IMR-90 (cell line): ENCODE results near the gene C5AR2. TPM values are rescaled to one million over a fixed set of nuclear protein-coding genes. Genes with fewer than 3 reads are reported as not detected.

Experiments used
- ATAC-seq: fragments of 200-7000 bp; cut with Tn5 transposase; 2 replicates; pipeline ENCODE4 v1.9.1; 2020; ENCODE audit warnings: low read depth, mild to moderate bottlenecking, moderate library complexity
- BruUV-seq: library from RNA; stranded (reverse); fragments of 400-500 nt; replicated peaks from 2 replicates; lab custom pipeline; 2021; lab: Mats Ljungman, UMichigan
- CTCF ChIA-PET: fragments of 300-600 bp; formaldehyde crosslinking; extraction: SDS; loops from one replicate; lab custom pipeline; 2021; ENCODE audit warnings: antibody characterized with exemption; lab: Yijun Ruan, JAX
- POLR2A ChIA-PET: fragments of 300-600 bp; sonication (Branson Sonifier 250); formaldehyde crosslinking; loops from one replicate; lab custom pipeline; 2022; ENCODE audit warnings: antibody characterized with exemption; ENCODE audit not compliant: unreplicated experiment; lab: Charles Lee
- DNase-seq: peaks from one replicate; pipeline ENCODE4 v3.0.0; 2013
- H2AFZ ChIP-seq: replicated peaks from 2 replicates; pipeline ENCODE3; 2013; ENCODE audit warnings: low read length, mild to moderate bottlenecking; ENCODE audit not compliant: poor library complexity
- H2AK5ac ChIP-seq: 2 replicates; pipeline ENCODE4 v1.6.1; 2013; ENCODE audit warnings: low read depth, low read length, inconsistent platforms
- H2AK9ac ChIP-seq: replicated peaks from 2 replicates; pipeline ENCODE3; 2013; ENCODE audit warnings: mild to moderate bottlenecking, low read depth, low read length, moderate library complexity; ENCODE audit not compliant: poor library complexity
- H2BK120ac ChIP-seq: 2 replicates; pipeline ENCODE4 v1.6.1; 2013; ENCODE audit warnings: low read depth, low read length, inconsistent platforms
- H2BK15ac ChIP-seq: 3 replicates; pipeline ENCODE4 v1.6.1; 2013; ENCODE audit warnings: low read depth, low read length, inconsistent platforms
- H2BK20ac ChIP-seq: 2 replicates; pipeline ENCODE4 v1.6.1; 2013; ENCODE audit warnings: low read depth, mild to moderate bottlenecking, inconsistent platforms, low read length, moderate library complexity
- H2BK5ac ChIP-seq: 2 replicates; pipeline ENCODE4 v1.6.1; 2013; ENCODE audit warnings: mild to moderate bottlenecking, low read depth, low read length, inconsistent platforms; ENCODE audit not compliant: poor library complexity, severe bottlenecking
- H3K14ac ChIP-seq: replicated peaks from 2 replicates; pipeline ENCODE4 v1.6.1; 2013; ENCODE audit warnings: low read depth, low read length, inconsistent platforms
- H3K18ac ChIP-seq: 2 replicates; pipeline ENCODE4 v1.6.1; 2013; ENCODE audit warnings: low read depth, low read length, control low read depth
- H3K23ac ChIP-seq: 2 replicates; pipeline ENCODE4 v1.6.1; 2013; ENCODE audit warnings: low read depth, low read length, inconsistent platforms
- H3K27ac ChIP-seq: 2 replicates; pipeline ENCODE4 v1.5.1; 2013; ENCODE audit warnings: mild to moderate bottlenecking, control low read depth, low read length; ENCODE audit not compliant: insufficient read depth
- H3K27me3 ChIP-seq: 2 replicates; pipeline ENCODE4 v1.6.1; 2013; ENCODE audit warnings: low read length; ENCODE audit not compliant: control insufficient read depth, insufficient read depth
- H3K36me3 ChIP-seq: 2 replicates; pipeline ENCODE4 v1.6.1; 2013; ENCODE audit warnings: low read length, mixed read lengths; ENCODE audit not compliant: control insufficient read depth, insufficient read depth
- H3K4ac ChIP-seq: 2 replicates; pipeline ENCODE4 v1.6.1; 2013; ENCODE audit warnings: low read depth, low read length, inconsistent platforms
- H3K4me1 ChIP-seq: 2 replicates; pipeline ENCODE4 v1.6.1; 2013; ENCODE audit warnings: low read length, mixed read lengths; ENCODE audit not compliant: control insufficient read depth, insufficient read depth
- H3K4me2 ChIP-seq: 2 replicates; pipeline ENCODE4 v1.6.1; 2013; ENCODE audit warnings: low read depth, mild to moderate bottlenecking, control low read depth, low read length, moderate library complexity
- H3K4me3 ChIP-seq: 2 replicates; pipeline ENCODE4 v1.5.1; 2013; ENCODE audit warnings: low read depth, mild to moderate bottlenecking, control low read depth, low read length, moderate library complexity; ENCODE audit not compliant: insufficient read depth
- H3K56ac ChIP-seq: 2 replicates; pipeline ENCODE4 v1.6.1; 2013; ENCODE audit warnings: low read length, inconsistent platforms; ENCODE audit not compliant: insufficient read depth; ENCODE audit errors: extremely low read depth
- H3K79me1 ChIP-seq, 2 experiments: 2 replicates each; pipeline ENCODE4 v1.6.1; 2013; ENCODE audit warnings: low read length in 2 of 2, inconsistent platforms in 1 of 2, low read depth in 1 of 2
- H3K9ac ChIP-seq: 2 replicates; pipeline ENCODE4 v1.6.1; 2013; ENCODE audit warnings: low read depth, low read length, control low read depth
- H3K9me1 ChIP-seq: 2 replicates; pipeline ENCODE4 v1.6.1; 2013; ENCODE audit warnings: low read length, inconsistent platforms; ENCODE audit not compliant: insufficient read depth
- H3K9me3 ChIP-seq: 2 replicates; pipeline ENCODE4 v1.6.1; 2013; ENCODE audit warnings: low read length; ENCODE audit not compliant: control insufficient read depth, insufficient read depth
- H4K20me1 ChIP-seq: 2 replicates; pipeline ENCODE4 v1.6.1; 2013; ENCODE audit warnings: low read length, inconsistent platforms; ENCODE audit not compliant: insufficient read depth
- H4K5ac ChIP-seq: 2 replicates; pipeline ENCODE4 v1.6.1; 2013; ENCODE audit warnings: mild to moderate bottlenecking, low read depth, low read length, control low read depth
- H4K8ac ChIP-seq, 2 experiments: 2 replicates each; pipeline ENCODE4 v1.6.1; 2013; ENCODE audit warnings: low read depth in 2 of 2, low read length in 2 of 2, control low read depth in 1 of 2, inconsistent platforms in 1 of 2
- H4K91ac ChIP-seq: 2 replicates; pipeline ENCODE4 v1.6.1; 2013; ENCODE audit warnings: low read depth, low read length, inconsistent platforms; ENCODE audit not compliant: insufficient read depth
- BHLHE40 ChIP-seq: fragments of 150-350 bp; IDR thresholded peaks from 2 replicates; pipeline ENCODE4 v1.6.1; 2016; ENCODE audit warnings: mild to moderate bottlenecking, low read depth, low read length
- CEBPB ChIP-seq: IDR thresholded peaks from 2 replicates; pipeline ENCODE4 v1.6.1; 2012; ENCODE audit warnings: low read depth, low read length, improper control_type of control experiment
- CHD1 ChIP-seq: IDR thresholded peaks from 2 replicates; pipeline ENCODE4 v1.6.1; 2012; ENCODE audit warnings: low read depth, low read length, improper control_type of control experiment
- CTCF ChIP-seq: conservative IDR thresholded peaks from 2 replicates; pipeline ENCODE4 v1.5.1; 2012; ENCODE audit warnings: mild to moderate bottlenecking, low read depth, low read length, improper control_type of control experiment
- ELK1 ChIP-seq: fragments of 150-350 bp; IDR thresholded peaks from 2 replicates; pipeline ENCODE4 v1.6.1; 2016; ENCODE audit warnings: low read depth, mild to moderate bottlenecking, low read length, moderate library complexity, borderline replicate concordance
- MAFK ChIP-seq: IDR thresholded peaks from 2 replicates; pipeline ENCODE4 v1.6.1; 2012; ENCODE audit warnings: low read depth, low read length, improper control_type of control experiment
- MAZ ChIP-seq: IDR thresholded peaks from 2 replicates; pipeline ENCODE4 v1.6.1; 2012; ENCODE audit warnings: low read depth, mild to moderate bottlenecking, low read length, improper control_type of control experiment, moderate library complexity, borderline replicate concordance
- RAD21 ChIP-seq: IDR thresholded peaks from 2 replicates; pipeline ENCODE4 v1.6.1; 2012; ENCODE audit warnings: low read length, improper control_type of control experiment
- SMC3 ChIP-seq: fragments of 150-350 bp; IDR thresholded peaks from 2 replicates; pipeline ENCODE4 v1.6.1; 2016; ENCODE audit warnings: low read depth, mild to moderate bottlenecking, antibody characterized with exemption, low read length, moderate library complexity
- USF2 ChIP-seq: fragments of 150-350 bp; IDR thresholded peaks from 2 replicates; pipeline ENCODE4 v1.6.1; 2017; ENCODE audit warnings: mild to moderate bottlenecking, antibody characterized with exemption, low read length, low read depth
- WGBS, 2 experiments: methylation state at CpG; one replicate each; pipeline versions ENCODE4 v1.1.5 to v1.1.7; 2013; ENCODE audit warnings: missing lambda C conversion rate in 2 of 2; ENCODE audit not compliant: insufficient read length in 1 of 2; ENCODE audit errors: extremely low coverage in 2 of 2; 5-methylcytosine and 5-hydroxymethylcytosine counted together
- dilution Hi-C: fragments of 300-500 bp; cut with HindIII; formaldehyde crosslinking; loops from one replicate; pipeline ENCODE4 v1.14.3; 2018; ENCODE audit warnings: low sequenced_read_pairs; ENCODE audit not compliant: unreplicated experiment
- in situ Hi-C: fragments of 300-500 bp; cut with MboI; formaldehyde crosslinking; loops from 3 replicates; pipeline ENCODE4 v1.14.3; 2019; ENCODE audit warnings: low sequenced_read_pairs, inconsistent platforms, mixed read lengths
- intact Hi-C: fragments of 100-400 bp; cut with micrococcal nuclease; formaldehyde crosslinking; loops from 2 replicates; pipeline ENCODE4 v1.10.0; 2022
- polyA plus RNA-seq, 3 experiments: library from polyadenylated mRNA; depleted of rRNA; stranded (reverse); fragments of >200 nt; gene quantifications; 2 replicates each; pipeline ENCODE4 v1.2.3, GENCODE V29; 2012; ENCODE audit warnings: low replicate concordance in 1 of 3
- total RNA-seq: library from RNA; depleted of rRNA; stranded (reverse); fragments of >200 nt; gene quantifications from 2 replicates; pipeline ENCODE4 v1.2.3, GENCODE V29; 2012

The C5AR2 gene
- total and polyA plus RNA-seq, 2 of the 4 experiments (the other 2 are of a cell fraction), result not detected

GRCh38 chr19:47309038-47309437 is 22.9 kb upstream of the C5AR2 start:
- H2AFZ ChIP-seq, result no peak overlapping the region
- no peak overlapping the region for H2AK9ac ChIP-seq
- intact Hi-C loops (loop anchor here (5.0 kb wide), 2 partner anchors 38 to 388 kb away; partner anchors contain the start of gene DHX34), in situ Hi-C loops (no loop called here), dilution Hi-C loops (no loop called here)
- H3K4ac ChIP-seq, result no peak overlapping the region
- H2BK120ac ChIP-seq, result no peak overlapping the region
- H3K27ac ChIP-seq, result no peak overlapping the region
- 42% methylated on average over 3 of the region's 8 CpGs; no CpG with 5 or more reads in 1 of the 2 experiments for WGBS, 2 experiments
- no peaks in the 10 kb centered on the region for H3K9me3 ChIP-seq
- H2BK15ac ChIP-seq, result no peak overlapping the region
- ATAC-seq (no peak), DNase-seq (no peak)
- no peak overlapping the region for H2BK20ac ChIP-seq
- no peak overlapping the region for H4K5ac ChIP-seq
- H3K56ac ChIP-seq, result no peak overlapping the region
- H3K9ac ChIP-seq, result no peak overlapping the region
- no peaks in the 10 kb centered on the region for H3K36me3 ChIP-seq
- no peak overlapping the region for H3K4me2 ChIP-seq
- no peak overlapping the region for H3K23ac ChIP-seq
- no peak overlapping the region for H3K4me3 ChIP-seq
- TF ChIP-seq USF2 (no peak), RAD21 (no peak), MAFK (no peak), SMC3 (no peak), BHLHE40 (no peak), CEBPB (no peak), ELK1 (no peak), CHD1 (no peak), MAZ (no peak), CTCF (no peak)
- H3K27me3 ChIP-seq, result no peaks in the 10 kb centered on the region
- H4K91ac ChIP-seq, result no peak overlapping the region
- BruUV-seq, result no TSS peak
- H3K4me1 ChIP-seq, result no peaks in the 10 kb centered on the region
- CTCF ChIA-PET, result interaction anchor here (0.6 to 1.3 kb wide), 2 partner anchors 11 to 82 kb away, joined by 4 to 5 read pairs; no protein-coding TSS in a partner anchor
- no peaks in the 10 kb centered on the region for H4K20me1 ChIP-seq
- H4K8ac ChIP-seq, result no peak overlapping the region
- H3K18ac ChIP-seq, result no peak overlapping the region
- POLR2A ChIA-PET, result no interaction called here
- 0 out of 2 replicates have a peak, but pooled peaks cover 4% of the 10 kb centered on the region for H3K9me1 ChIP-seq
- no peaks in the 10 kb centered on the region for H3K79me1 ChIP-seq
- no peak overlapping the region for H2BK5ac ChIP-seq
- H3K14ac ChIP-seq, result no peak overlapping the region
- no peak overlapping the region for H2AK5ac ChIP-seq
